OCI-LY3 (cell line): ENCODE measurements around the gene FYB2.

Source experiments
- H2AFZ ChIP-seq: fragments of 200-600, 300-600 bp; shearing (Covaris generic); 2 replicates; pipeline ENCODE4 v1.6.0; 2014; ENCODE audit warnings: antibody characterized with exemption, low read depth, low read length
- H3K27ac ChIP-seq: fragments of 200-600, 300-600 bp; sonication (generic); 2 replicates; pipeline ENCODE4 v1.5.1; 2014; ENCODE audit warnings: mild to moderate bottlenecking, low read length, moderate library complexity, mixed read lengths
- H3K27me3 ChIP-seq: fragments of 200-600, 300-600 bp; sonication (generic); 2 replicates; pipeline ENCODE4 v1.6.1; 2014; ENCODE audit warnings: low read depth, low read length, mixed read lengths
- H3K36me3 ChIP-seq: fragments of 200-600, 300-600 bp; sonication (generic); replicated peaks from 2 replicates; pipeline ENCODE3; 2014; ENCODE audit warnings: low read depth, low read length, mixed read lengths
- H3K4me1 ChIP-seq: fragments of 300-600, 200-600 bp; sonication (generic); 2 replicates; pipeline ENCODE4 v1.6.1; 2014; ENCODE audit warnings: low read length, mixed read lengths
- H3K4me2 ChIP-seq: fragments of 200-600, 300-600 bp; sonication (generic); 2 replicates; pipeline ENCODE4 v1.6.1; 2014; ENCODE audit warnings: low read length, mixed read lengths
- H3K4me3 ChIP-seq: fragments of 300-600, 200-600 bp; sonication (generic); 2 replicates; pipeline ENCODE4 v1.5.1; 2014; ENCODE audit warnings: antibody characterized with exemption, mild to moderate bottlenecking, low read length, moderate library complexity
- H3K79me2 ChIP-seq: fragments of 300-600, 200-600 bp; shearing (Covaris generic); 2 replicates; pipeline ENCODE4 v1.6.1; 2014; ENCODE audit warnings: mild to moderate bottlenecking, low read length, mixed read lengths
- H3K9ac ChIP-seq: fragments of 300-600, 200-600 bp; shearing (Covaris generic); 2 replicates; pipeline ENCODE4 v1.6.0; 2014; ENCODE audit warnings: mild to moderate bottlenecking, low read length, moderate library complexity
- H3K9me3 ChIP-seq: fragments of 200-600, 300-600 bp; shearing (Covaris generic); 2 replicates; pipeline ENCODE4 v1.6.1; 2014; ENCODE audit warnings: low read length, mixed read lengths; ENCODE audit not compliant: insufficient read depth
- H4K20me1 ChIP-seq: fragments of 200-600, 300-600 bp; sonication (generic); 2 replicates; pipeline ENCODE4 v1.6.1; 2016; ENCODE audit warnings: low read length, mixed read lengths; ENCODE audit not compliant: insufficient read depth
- CTCF ChIP-seq: fragments of 200-600, 300-600 bp; sonication (generic); IDR thresholded peaks from 2 replicates; pipeline ENCODE4 v1.5.1; 2014; ENCODE audit warnings: antibody characterized with exemption, low read length, low read depth
- EZH2phosphoT487 ChIP-seq: fragments of 200-600 bp; shearing (Covaris generic); IDR thresholded peaks from 2 replicates; pipeline ENCODE4 v1.6.1; 2018; ENCODE audit warnings: antibody characterized with exemption, mixed run types, low read depth

FYB2 gene

GRCh38 chr1:56803561-56804156, 15.5 kb downstream of the FYB2 start:
- Histone ChIP-seq H3K9ac (no peak overlapping the region), H3K36me3 (no peaks in the 10 kb centered on the region), H3K79me2 (no peaks in the 10 kb centered on the region), H2AFZ (no peak overlapping the region), H3K4me3 (no peak overlapping the region), H3K27ac (no peak overlapping the region), H3K4me1 (no peaks in the 10 kb centered on the region), H3K4me2 (no peak overlapping the region; the same call in 1 of the 2 replicates), H3K9me3 (no peaks in the 10 kb centered on the region), H4K20me1 (no peaks in the 10 kb centered on the region), H3K27me3 (no peaks in the 10 kb centered on the region)
- TF ChIP-seq CTCF (peak; percentile 61), EZH2phosphoT487 (no peak)

- Histone ChIP-seq H2AFZ (no peak overlapping the region), H3K9me3 (no peaks in the 10 kb centered on the region), H3K79me2 (no peaks in the 10 kb centered on the region), H3K9ac (no peak overlapping the region), H4K20me1 (no peaks in the 10 kb centered on the region), H3K27ac (no peak overlapping the region), H3K4me1 (no peaks in the 10 kb centered on the region), H3K27me3 (no peaks in the 10 kb centered on the region), H3K4me3 (no peak overlapping the region), H3K4me2 (no peak overlapping the region), H3K36me3 (no peaks in the 10 kb centered on the region)
- no peak for TF ChIP-seq CTCF
- no peak for TF ChIP-seq EZH2phosphoT487
Measured at GRCh38 chr1:56799605-56800400, 19.4 kb downstream of the FYB2 start.

- Histone ChIP-seq H3K9ac (no peak overlapping the region), H2AFZ (no peak overlapping the region), H3K27ac (no peak overlapping the region), H3K4me1 (no peaks in the 10 kb centered on the region), H3K9me3 (no peaks in the 10 kb centered on the region), H3K4me2 (no peak overlapping the region), H3K36me3 (no peaks in the 10 kb centered on the region), H3K4me3 (no peak overlapping the region), H3K27me3 (no peaks in the 10 kb centered on the region), H4K20me1 (no peaks in the 10 kb centered on the region), H3K79me2 (no peaks in the 10 kb centered on the region)
- no peak for TF ChIP-seq EZH2phosphoT487
- no peak for TF ChIP-seq CTCF
Measured at GRCh38 chr1:56798053-56798471, 21.1 kb downstream of the FYB2 start.

GRCh38 chr1:56797065-56797685, 22.0 kb downstream of the FYB2 start:
- no peak overlapping the region for H2AFZ ChIP-seq

More at GRCh38 chr1:56797065-56797685, 22.0 kb downstream of the FYB2 start:
- TF ChIP-seq EZH2phosphoT487: no peak
- TF ChIP-seq CTCF: no peak
- Histone ChIP-seq H3K4me3 (no peak overlapping the region), H3K4me1 (no peaks in the 10 kb centered on the region), H3K36me3 (no peaks in the 10 kb centered on the region), H3K27ac (no peak overlapping the region), H3K9ac (no peak overlapping the region), H3K9me3 (no peaks in the 10 kb centered on the region), H3K79me2 (no peaks in the 10 kb centered on the region), H3K27me3 (no peaks in the 10 kb centered on the region), H4K20me1 (no peaks in the 10 kb centered on the region), H3K4me2 (no peak overlapping the region)
